NOMO-1 (cell line): ENCODE results near the gene SMIM38.

Experiments used
- DNase-seq, 2 experiments: peaks; one replicate each; lab custom pipeline; 2025; ENCODE audit not compliant: unreplicated experiment in 2 of 2; lab: John Stamatoyannopoulos, UW

The SMIM38 gene

GRCh38 chr11:69174841-69175240, 19.1 kb downstream of the SMIM38 start:
- DNase-seq, result no peak

- DNase-seq, result no peak
Measured at GRCh38 chr11:69178819-69179482, 23.2 kb downstream of the SMIM38 start.

DNA sequence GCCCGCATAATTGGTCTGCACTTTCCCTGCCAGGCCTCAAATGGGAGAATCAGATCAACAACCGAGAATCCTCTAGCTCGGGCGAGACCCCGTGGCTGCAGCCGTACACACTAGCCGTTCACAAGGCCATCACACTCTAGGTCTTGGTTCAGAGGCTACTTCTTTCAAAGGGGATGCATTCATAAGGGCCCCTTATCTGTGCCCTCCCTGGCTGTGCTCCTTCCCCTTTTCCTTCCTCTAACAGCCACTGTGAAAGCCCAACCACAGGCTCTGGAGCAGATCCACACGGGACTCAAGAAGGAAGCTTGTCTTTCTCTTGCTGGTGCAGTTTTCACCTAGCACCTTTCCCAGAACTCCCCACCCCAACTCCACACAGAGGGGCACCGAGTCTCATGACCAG, 24.5 kb downstream of the SMIM38 start:
- DNase-seq, result no peak

DNA sequence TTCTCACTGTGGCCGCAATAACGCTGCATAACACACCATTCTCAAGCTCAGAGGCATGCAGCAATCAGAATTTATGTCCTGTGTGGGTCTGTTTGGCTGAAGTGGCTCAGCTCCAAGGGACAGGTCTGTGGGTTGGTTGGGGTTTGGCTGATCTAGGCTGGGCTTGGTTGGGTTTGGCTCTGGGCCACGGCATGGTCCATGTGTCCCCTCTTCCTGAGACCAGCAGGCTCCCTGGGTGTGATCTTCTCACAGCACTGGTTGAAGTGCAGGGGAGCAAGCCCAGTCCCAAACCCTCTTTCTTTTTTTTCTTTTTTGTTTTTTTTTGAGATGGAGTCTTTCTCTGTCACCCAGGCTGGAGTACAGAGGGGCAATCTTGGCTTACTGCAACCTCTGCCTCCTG, 25.0 kb downstream of the SMIM38 start:
- no peak for DNase-seq

- no peak for DNase-seq
Measured at GRCh38 chr11:69183613-69184012, 27.9 kb downstream of the SMIM38 start.

GRCh38 chr11:69186316-69187260, 30.9 kb downstream of the SMIM38 start:
- DNase-seq, result no peak

- DNase-seq, result no peak
Measured at GRCh38 chr11:69187540-69188065, 31.9 kb downstream of the SMIM38 start.

- DNase-seq, result no peak
Measured at GRCh38 chr11:69189059-69189458, 33.3 kb downstream of the SMIM38 start.

DNA sequence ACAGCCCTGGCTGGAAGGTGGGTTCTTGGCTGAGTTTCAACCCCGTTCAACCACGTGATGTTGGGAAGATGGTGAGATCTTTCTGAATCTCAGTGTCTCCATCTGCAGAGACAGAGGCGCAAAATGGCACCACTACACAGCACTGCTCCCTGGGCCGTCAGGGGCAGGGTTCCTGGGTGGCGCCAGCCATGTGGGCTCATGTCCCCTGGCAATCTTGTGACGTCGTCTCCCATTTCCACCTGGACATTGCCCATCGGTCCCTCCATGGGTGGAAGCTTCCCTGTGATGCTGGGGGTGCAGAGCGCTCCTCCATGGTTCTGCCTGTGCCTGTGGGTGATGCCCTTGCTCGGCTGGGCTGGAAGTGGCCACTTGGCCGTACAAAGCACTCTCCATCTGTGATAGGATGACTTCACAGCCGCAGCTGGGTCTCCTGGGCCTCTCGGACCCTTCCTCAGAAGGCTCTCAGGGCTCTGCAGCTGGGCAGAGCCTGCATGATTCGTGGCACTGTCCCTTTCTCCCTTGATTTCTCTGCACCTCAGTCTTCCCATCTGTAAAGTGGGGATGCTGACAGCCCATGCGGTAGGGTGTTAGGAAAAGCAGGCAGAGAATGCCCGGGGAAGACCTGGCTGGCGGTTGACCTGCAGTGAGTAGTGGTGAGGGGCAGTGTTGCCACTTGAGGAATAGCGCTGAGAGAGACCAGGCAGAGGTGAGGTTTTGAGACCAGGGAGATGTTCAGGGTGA, 35.2 kb downstream of the SMIM38 start:
- DNase-seq, result no peak

DNA sequence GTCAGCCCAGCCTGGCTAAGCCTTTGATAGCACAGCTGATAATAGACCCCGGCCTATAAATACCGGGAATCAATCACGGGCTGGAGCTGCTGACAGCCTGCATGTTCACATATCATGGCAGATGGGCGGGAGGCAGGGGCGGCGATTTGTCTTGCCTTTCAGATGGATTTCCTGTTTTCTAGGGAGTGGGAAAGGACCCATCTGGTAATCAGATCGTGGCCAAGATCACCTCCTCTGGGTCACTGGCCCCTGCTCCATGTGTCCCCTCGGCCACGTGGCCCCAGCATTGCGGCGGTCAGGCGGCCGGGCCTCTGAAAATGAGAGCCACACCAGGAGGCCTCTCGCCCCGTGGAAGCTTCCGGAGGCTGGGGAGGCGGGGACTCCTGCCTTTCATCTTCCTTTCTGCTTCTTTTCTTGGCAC, 36.6 kb downstream of the SMIM38 start:
- DNase-seq, result no peak

- DNase-seq, result no peak
Measured at GRCh38 chr11:69193151-69193550, 37.4 kb downstream of the SMIM38 start.

- DNase-seq, result no peak
Measured at GRCh38 chr11:69193629-69194028, 37.9 kb downstream of the SMIM38 start.

- DNase-seq, result no peak
Measured at GRCh38 chr11:69194396-69194795, 38.7 kb downstream of the SMIM38 start.

GRCh38 chr11:69194956-69195355, 39.2 kb downstream of the SMIM38 start:
- DNase-seq, result no peak

GRCh38 chr11:69195824-69196782, 40.4 kb downstream of the SMIM38 start:
- no peak for DNase-seq

GRCh38 chr11:69196783-69197169, 41.0 kb downstream of the SMIM38 start:
- no peak for DNase-seq

- DNase-seq, result no peak
Measured at GRCh38 chr11:69198891-69199582, 43.3 kb downstream of the SMIM38 start.

- DNase-seq, result no peak
Measured at GRCh38 chr11:69199583-69200315, 44.0 kb downstream of the SMIM38 start.
